ENCODE results near the gene SPIN1. TPM values are rescaled to one million over a fixed set of nuclear protein-coding genes. Genes with fewer than 3 reads are reported as not detected.

The SPIN1 gene
- total RNA-seq, 1 donor from 2014 or later: 85.8 TPM

- DNase-seq (ENCODE audit: low spot score): no peak
Measured at GRCh38 chr9:88498880-88499279, 110.6 kb downstream of the SPIN1 start.

DNA sequence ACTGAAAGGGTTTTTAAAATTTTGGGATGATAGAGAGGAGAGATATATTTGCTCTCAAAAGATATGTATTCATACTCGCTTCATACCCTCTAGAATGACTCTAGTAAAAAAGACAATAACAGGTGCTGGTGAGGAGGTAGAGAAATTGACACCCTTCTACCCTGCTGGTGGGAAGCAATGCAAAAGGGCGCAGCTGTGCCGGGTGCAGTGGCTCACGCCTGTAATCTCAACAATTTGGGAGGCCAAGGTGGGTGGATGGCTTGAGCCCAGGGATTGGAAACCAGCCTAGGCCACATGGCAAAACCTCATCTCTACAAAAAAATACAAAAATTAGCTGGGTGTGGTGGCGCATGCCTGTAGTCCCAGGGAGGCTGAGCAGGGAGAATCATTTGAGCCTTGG is 112.8 kb downstream of the SPIN1 start:
- DNase-seq (ENCODE audit: low spot score): no peak

- DNase-seq (ENCODE audit: low spot score): no peak
Measured at GRCh38 chr9:88502552-88503034, 114.3 kb downstream of the SPIN1 start.

- DNase-seq (ENCODE audit: low spot score): no peak
Measured at GRCh38 chr9:88503081-88503844, 115.0 kb downstream of the SPIN1 start.

- no peak for DNase-seq (ENCODE audit: low spot score)
Measured at GRCh38 chr9:88503845-88504764, 115.9 kb downstream of the SPIN1 start.

DNA sequence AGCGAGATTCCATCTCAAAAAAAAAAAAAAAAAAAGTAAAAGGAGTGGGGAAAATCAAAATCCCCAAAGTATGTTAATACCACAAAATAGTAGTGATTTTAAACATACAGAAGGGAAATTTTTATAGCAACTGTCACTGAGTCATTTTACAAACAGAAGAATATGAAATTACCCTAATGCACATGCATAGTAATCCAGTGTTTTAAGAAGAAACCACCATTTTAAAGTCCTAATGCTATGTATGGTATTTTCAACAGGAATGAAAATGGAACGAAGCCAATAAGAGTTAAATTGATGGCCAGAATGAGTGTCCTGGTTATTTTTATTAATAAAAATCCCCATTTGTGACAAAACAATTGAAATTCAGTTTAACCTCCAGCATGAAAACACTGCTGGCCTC is 120.1 kb downstream of the SPIN1 start:
- DNase-seq (ENCODE audit: low spot score): no peak

DNA sequence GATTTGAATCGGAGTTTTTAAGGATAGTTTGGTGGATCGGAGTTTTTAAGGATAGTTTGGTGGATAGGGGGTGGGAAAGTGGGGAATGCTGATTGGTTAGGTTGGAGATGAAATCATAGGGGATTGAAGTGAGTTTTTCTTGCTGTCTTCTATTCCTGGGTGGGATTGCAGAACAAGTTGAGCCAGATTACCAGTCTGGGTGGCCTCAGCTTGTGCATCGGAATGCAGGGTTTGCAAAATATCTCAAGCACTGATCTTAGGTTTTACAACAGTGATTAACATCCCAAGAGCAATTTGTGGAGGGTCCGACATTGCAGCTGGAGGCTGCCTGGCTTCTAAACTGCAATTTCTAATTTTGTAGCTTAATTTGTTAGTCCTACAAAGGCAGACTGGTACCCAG is 123.7 kb downstream of the SPIN1 start:
- DNase-seq (ENCODE audit: low spot score): no peak

GRCh38 chr9:88514247-88514646 is 126.0 kb downstream of the SPIN1 start:
- DNase-seq (ENCODE audit: low spot score): no peak

GRCh38 chr9:88521308-88521707 is 133.1 kb downstream of the SPIN1 start:
- no peak for DNase-seq (ENCODE audit: low spot score)

GRCh38 chr9:88522360-88522759 is 134.1 kb downstream of the SPIN1 start:
- no peak for DNase-seq (ENCODE audit: low spot score)

- no peak for DNase-seq (ENCODE audit: low spot score)
Measured at GRCh38 chr9:88523056-88523455, 134.8 kb downstream of the SPIN1 start.

GRCh38 chr9:88524911-88525310 is 136.7 kb downstream of the SPIN1 start:
- DNase-seq (ENCODE audit: low spot score): no peak

DNA sequence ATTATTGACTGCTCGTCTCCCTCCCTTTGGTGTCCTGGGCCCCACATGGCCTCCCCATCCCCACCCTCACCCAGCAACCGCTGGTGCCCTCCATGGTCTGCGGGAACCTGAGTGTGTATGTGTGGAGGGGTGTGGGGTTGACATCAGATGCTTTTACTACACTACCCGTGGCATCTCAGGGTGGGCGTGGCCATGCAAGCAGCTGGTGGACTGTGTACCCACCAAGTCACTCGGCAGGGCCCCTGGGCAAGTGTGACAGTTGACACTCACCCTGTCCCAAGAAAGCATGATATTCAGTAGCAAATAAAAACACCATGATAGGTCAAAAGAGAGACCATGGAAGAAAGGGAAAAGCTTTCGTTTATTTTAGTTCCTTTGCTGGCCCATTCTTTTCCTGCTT is 139.4 kb downstream of the SPIN1 start:
- no peak for DNase-seq (ENCODE audit: low spot score)

Other genes starting within 250 kb of the SPIN1 start
- gene SPATA31C2, start 250.0 kb upstream of the SPIN1 start, total RNA-seq: not detected
- 1.9 TPM for gene NXNL2, start 146.7 kb downstream of the SPIN1 start, total RNA-seq